H9 (cell line): Measurements from ENCODE around the gene DCAF7. TPM values are rescaled to one million over a fixed set of nuclear protein-coding genes. Genes with fewer than 3 reads are reported as not detected.

ENCODE experiments used
- DNase-seq: peaks from one replicate; pipeline ENCODE4 v3.0.0-alpha.2; 2017
- H2AFZ ChIP-seq: one replicate; pipeline ENCODE4 v1.6.1; 2013; ENCODE audit warnings: mild to moderate bottlenecking, low read length, control low read depth, moderate library complexity
- H2AK5ac ChIP-seq: 2 replicates; pipeline ENCODE4 v1.6.1; 2013; ENCODE audit warnings: low read length, control low read depth, mixed read lengths; ENCODE audit not compliant: insufficient read length
- H2BK120ac ChIP-seq: one replicate; pipeline ENCODE4 v1.6.1; 2013; ENCODE audit warnings: low read depth, mild to moderate bottlenecking, low read length, control low read depth, inconsistent platforms; ENCODE audit not compliant: poor library complexity, severe bottlenecking
- H2BK12ac ChIP-seq: 2 replicates; pipeline ENCODE4 v1.6.1; 2013; ENCODE audit warnings: low read length, control low read depth, mixed read lengths, low read depth; ENCODE audit not compliant: insufficient read length
- H2BK15ac ChIP-seq: 2 replicates; pipeline ENCODE4 v1.6.1; 2013; ENCODE audit warnings: low read depth, low read length, control low read depth
- H2BK20ac ChIP-seq: one replicate; pipeline ENCODE4 v1.6.1; 2013; ENCODE audit warnings: low read depth, mild to moderate bottlenecking, low read length, control low read depth, inconsistent platforms; ENCODE audit not compliant: poor library complexity, severe bottlenecking
- H2BK5ac ChIP-seq: 2 replicates; pipeline ENCODE4 v1.6.1; 2013; ENCODE audit warnings: low read length, control low read depth, mixed read lengths; ENCODE audit not compliant: insufficient read length
- H3K14ac ChIP-seq: 2 replicates; pipeline ENCODE4 v1.6.1; 2013; ENCODE audit warnings: low read length, control low read depth; ENCODE audit not compliant: insufficient read depth
- H3K18ac ChIP-seq: 2 replicates; pipeline ENCODE4 v1.6.1; 2013; ENCODE audit warnings: low read depth, mild to moderate bottlenecking, mixed read lengths, low read length, control low read depth; ENCODE audit not compliant: insufficient read length
- H3K23ac ChIP-seq: 2 replicates; pipeline ENCODE4 v1.6.1; 2013; ENCODE audit warnings: low read length, control low read depth, mixed read lengths, low read depth; ENCODE audit not compliant: insufficient read length
- H3K23me2 ChIP-seq: 2 replicates; pipeline ENCODE4 v1.6.1; 2013; ENCODE audit warnings: low read depth, mild to moderate bottlenecking, mixed read lengths, low read length, control low read depth; ENCODE audit not compliant: insufficient read length, poor library complexity, severe bottlenecking
- H3K27ac ChIP-seq: 2 replicates; pipeline ENCODE4 v1.5.1; 2013; ENCODE audit warnings: low read length, control low read depth, mixed read lengths, low read depth; ENCODE audit not compliant: insufficient read length
- H3K27me3 ChIP-seq: 2 replicates; pipeline ENCODE4 v1.6.1; 2013; ENCODE audit warnings: low read length, control low read depth, inconsistent platforms; ENCODE audit not compliant: insufficient read depth
- H3K4ac ChIP-seq: 2 replicates; pipeline ENCODE4 v1.6.1; 2013; ENCODE audit warnings: low read depth, mild to moderate bottlenecking, control low read depth, inconsistent platforms, low read length, moderate library complexity
- H3K4me1 ChIP-seq: 2 replicates; pipeline ENCODE4 v1.6.1; 2013; ENCODE audit warnings: low read length, control low read depth, inconsistent platforms; ENCODE audit not compliant: insufficient read depth
- H3K4me2 ChIP-seq: 2 replicates; pipeline ENCODE4 v1.6.1; 2013; ENCODE audit warnings: low read length, control low read depth, mixed read lengths; ENCODE audit not compliant: insufficient read length, insufficient read depth
- H3K56ac ChIP-seq: 2 replicates; pipeline ENCODE4 v1.6.1; 2013; ENCODE audit warnings: low read depth, mild to moderate bottlenecking, mixed read lengths, low read length, control low read depth; ENCODE audit not compliant: insufficient read length
- H3K79me1 ChIP-seq: 2 replicates; pipeline ENCODE4 v1.6.1; 2013; ENCODE audit warnings: low read depth, mild to moderate bottlenecking, moderate library complexity, low read length, control low read depth, inconsistent platforms; ENCODE audit not compliant: insufficient read depth, poor library complexity, severe bottlenecking
- H3K79me2 ChIP-seq: 2 replicates; pipeline ENCODE4 v1.6.1; 2013; ENCODE audit warnings: low read length, control low read depth, inconsistent platforms; ENCODE audit not compliant: insufficient read depth
- H3K9ac ChIP-seq: 2 replicates; pipeline ENCODE4 v1.6.1; 2013; ENCODE audit warnings: low read length, control low read depth, mixed read lengths; ENCODE audit not compliant: insufficient read length; ENCODE audit errors: extremely low read depth
- H3K9me3 ChIP-seq: one replicate; pipeline ENCODE4 v1.6.1; 2013; ENCODE audit warnings: low read depth, low read length, inconsistent platforms; ENCODE audit not compliant: control insufficient read depth
- H3T11ph ChIP-seq: one replicate; pipeline ENCODE4 v1.6.1; 2013; ENCODE audit warnings: mild to moderate bottlenecking, low read length, control low read depth, inconsistent platforms
- H4K20me1 ChIP-seq: one replicate; pipeline ENCODE4 v1.6.1; 2013; ENCODE audit not compliant: control insufficient read depth, insufficient read length, insufficient read depth
- H4K5ac ChIP-seq: 2 replicates; pipeline ENCODE4 v1.6.1; 2013; ENCODE audit warnings: low read depth, mild to moderate bottlenecking, mixed read lengths, low read length, control low read depth; ENCODE audit not compliant: insufficient read length
- H4K8ac ChIP-seq: replicated peaks from 2 replicates; pipeline ENCODE4 v1.6.1; 2013; ENCODE audit warnings: low read length, control low read depth, mixed read lengths, low read depth; ENCODE audit not compliant: insufficient read length
- H4K91ac ChIP-seq: 2 replicates; pipeline ENCODE4 v1.6.1; 2013; ENCODE audit warnings: low read depth, mild to moderate bottlenecking, moderate library complexity, mixed read lengths, low read length, control low read depth; ENCODE audit not compliant: insufficient read length
- H3K27ac Mint-ChIP-seq, 3 experiments: 2 replicates in 2 of 3; 3 replicates in 1 of 3; pipeline ENCODE4 v1.8.0; 2020 to 2021; ENCODE audit warnings: mixed read lengths in 3 of 3, mild to moderate bottlenecking in 1 of 3, moderate library complexity in 1 of 3
- H3K27me3 Mint-ChIP-seq: 2 replicates; pipeline ENCODE4 v1.8.0; 2021; ENCODE audit warnings: low read depth, mild to moderate bottlenecking, moderate library complexity, mixed read lengths
- H3K36me3 Mint-ChIP-seq, 3 experiments: 2 replicates in 2 of 3; 3 replicates in 1 of 3; pipeline ENCODE4 v1.8.0; 2020 to 2021; ENCODE audit warnings: low read depth in 3 of 3, mixed read lengths in 3 of 3; ENCODE audit not compliant: insufficient read depth in 1 of 3
- H3K4me1 Mint-ChIP-seq, 2 experiments: 2 replicates each; pipeline ENCODE4 v1.8.0; 2020; ENCODE audit warnings: mixed read lengths in 2 of 2
- H3K4me3 Mint-ChIP-seq, 2 experiments: 2 replicates in 1 of 2; 3 replicates in 1 of 2; pipeline ENCODE4 v1.8.0; 2020 to 2021; ENCODE audit warnings: mild to moderate bottlenecking in 2 of 2, mixed read lengths in 2 of 2, moderate library complexity in 1 of 2
- H3K9me3 Mint-ChIP-seq, 2 experiments: 2 replicates in 1 of 2; 3 replicates in 1 of 2; pipeline ENCODE4 v1.8.0; 2020; ENCODE audit warnings: mild to moderate bottlenecking in 2 of 2, mixed read lengths in 2 of 2, moderate library complexity in 1 of 2
- WGBS: extraction: QIAGEN DNeasy Blood & Tissue Kit; methylation state at CpG from one replicate; pipeline ENCODE4 v1.1.7; 2013; ENCODE audit warnings: missing lambda C conversion rate, low lambda C conversion rate, mixed read lengths; ENCODE audit not compliant: insufficient read length; ENCODE audit errors: extremely low coverage; 5-methylcytosine and 5-hydroxymethylcytosine counted together
- total RNA-seq: library from RNA; stranded (reverse); gene quantifications from 2 replicates; pipeline ENCODE4 v1.2.1, GENCODE V29; 2021
- TF ChIP-seq, protein P1 (sequence below): fragments of 200-600 bp; sonication (generic); conservative IDR thresholded peaks from 3 replicates; pipeline ENCODE4 v1.8.0; 2021; ENCODE audit warnings: antibody characterized with exemption, mild to moderate bottlenecking

Gene DCAF7
- total RNA-seq, 1 experiment from 2014 or later = 86.2 TPM

DNA sequence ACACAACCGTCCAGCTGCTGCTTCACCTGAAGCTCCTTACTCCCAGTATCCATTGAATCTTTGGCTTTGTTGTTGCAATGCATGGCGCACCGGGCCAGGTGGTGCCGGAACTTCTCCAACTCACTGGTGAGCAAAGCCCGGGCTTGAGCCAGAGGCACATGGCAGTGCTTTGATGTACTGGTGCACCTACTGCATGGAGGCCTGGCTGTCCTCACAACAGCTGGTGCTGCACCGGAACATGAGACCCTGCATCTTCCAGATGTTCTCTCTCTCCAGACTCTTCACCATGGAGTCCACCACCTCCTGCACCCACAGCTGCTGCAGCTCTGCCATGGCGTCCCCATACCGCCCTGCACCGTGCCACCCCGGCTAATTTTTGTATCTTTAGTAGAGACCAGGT lies 60.6 kb downstream of the DCAF7 start:
- H2BK15ac ChIP-seq = no peak overlapping the region
- H3K79me2 ChIP-seq = no peaks in the 10 kb centered on the region
- H3K23ac ChIP-seq = no peak overlapping the region
- H3K27ac Mint-ChIP-seq = 0 out of 7 replicates have a peak overlapping the region, but pooled peaks of 1 of the 3 experiments have one; percentile 20
- no peaks in the 10 kb centered on the region for H3K27me3 ChIP-seq
- H3K23me2 ChIP-seq = no peaks in the 10 kb centered on the region
- no peak overlapping the region for H3T11ph ChIP-seq
- H3K4me2 ChIP-seq = no peak overlapping the region
- no peak overlapping the region for H3K9ac ChIP-seq
- no peaks in the 10 kb centered on the region for H3K4me1 ChIP-seq
- no CpG with 5 or more reads among the region's 10 CpGs for WGBS
- no peaks in the 10 kb centered on the region for H3K9me3 ChIP-seq
- H3K4ac ChIP-seq = no peak overlapping the region
- H2BK120ac ChIP-seq = no peak overlapping the region
- H3K56ac ChIP-seq = no peak overlapping the region
- H3K4me1 Mint-ChIP-seq = no peaks in the 10 kb centered on the region
- H4K5ac ChIP-seq = no peak overlapping the region
- no peak overlapping the region for H3K18ac ChIP-seq
- no peak overlapping the region for H2BK12ac ChIP-seq
- H2AFZ ChIP-seq = no peak overlapping the region
- H4K20me1 ChIP-seq = no peaks in the 10 kb centered on the region
- no peaks in the 10 kb centered on the region for H3K79me1 ChIP-seq
- no peak overlapping the region for H3K14ac ChIP-seq
- H3K36me3 Mint-ChIP-seq = peaks cover 8 to 44% (median 30%) of the 10 kb centered on the region in 3 experiments; a peak in 6 of 7 replicates
- H3K27me3 Mint-ChIP-seq = no peaks in the 10 kb centered on the region
- TF ChIP-seq, protein P1, sequence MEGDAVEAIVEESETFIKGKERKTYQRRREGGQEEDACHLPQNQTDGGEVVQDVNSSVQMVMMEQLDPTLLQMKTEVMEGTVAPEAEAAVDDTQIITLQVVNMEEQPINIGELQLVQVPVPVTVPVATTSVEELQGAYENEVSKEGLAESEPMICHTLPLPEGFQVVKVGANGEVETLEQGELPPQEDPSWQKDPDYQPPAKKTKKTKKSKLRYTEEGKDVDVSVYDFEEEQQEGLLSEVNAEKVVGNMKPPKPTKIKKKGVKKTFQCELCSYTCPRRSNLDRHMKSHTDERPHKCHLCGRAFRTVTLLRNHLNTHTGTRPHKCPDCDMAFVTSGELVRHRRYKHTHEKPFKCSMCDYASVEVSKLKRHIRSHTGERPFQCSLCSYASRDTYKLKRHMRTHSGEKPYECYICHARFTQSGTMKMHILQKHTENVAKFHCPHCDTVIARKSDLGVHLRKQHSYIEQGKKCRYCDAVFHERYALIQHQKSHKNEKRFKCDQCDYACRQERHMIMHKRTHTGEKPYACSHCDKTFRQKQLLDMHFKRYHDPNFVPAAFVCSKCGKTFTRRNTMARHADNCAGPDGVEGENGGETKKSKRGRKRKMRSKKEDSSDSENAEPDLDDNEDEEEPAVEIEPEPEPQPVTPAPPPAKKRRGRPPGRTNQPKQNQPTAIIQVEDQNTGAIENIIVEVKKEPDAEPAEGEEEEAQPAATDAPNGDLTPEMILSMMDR = no peak
- no peak overlapping the region for H4K8ac ChIP-seq
- H4K91ac ChIP-seq = no peak overlapping the region
- H3K27ac ChIP-seq = no peak overlapping the region
- no peak overlapping the region for H2AK5ac ChIP-seq
- no peak overlapping the region for H2BK20ac ChIP-seq
- H3K9me3 Mint-ChIP-seq = no peaks in the 10 kb centered on the region
- H3K4me3 Mint-ChIP-seq = no peak overlapping the region
- DNase-seq = no peak
- H2BK5ac ChIP-seq = no peak overlapping the region
